ENCODE results near the gene ZNF567. TPM values are rescaled to one million over a fixed set of nuclear protein-coding genes. Genes with fewer than 3 reads are reported as not detected.

The ZNF567 gene
- total RNA-seq (2022; extraction: Qiagen RNA extraction), result 7.5 to 10.2 TPM (median 8.5 TPM) in 5 replicates

DNA sequence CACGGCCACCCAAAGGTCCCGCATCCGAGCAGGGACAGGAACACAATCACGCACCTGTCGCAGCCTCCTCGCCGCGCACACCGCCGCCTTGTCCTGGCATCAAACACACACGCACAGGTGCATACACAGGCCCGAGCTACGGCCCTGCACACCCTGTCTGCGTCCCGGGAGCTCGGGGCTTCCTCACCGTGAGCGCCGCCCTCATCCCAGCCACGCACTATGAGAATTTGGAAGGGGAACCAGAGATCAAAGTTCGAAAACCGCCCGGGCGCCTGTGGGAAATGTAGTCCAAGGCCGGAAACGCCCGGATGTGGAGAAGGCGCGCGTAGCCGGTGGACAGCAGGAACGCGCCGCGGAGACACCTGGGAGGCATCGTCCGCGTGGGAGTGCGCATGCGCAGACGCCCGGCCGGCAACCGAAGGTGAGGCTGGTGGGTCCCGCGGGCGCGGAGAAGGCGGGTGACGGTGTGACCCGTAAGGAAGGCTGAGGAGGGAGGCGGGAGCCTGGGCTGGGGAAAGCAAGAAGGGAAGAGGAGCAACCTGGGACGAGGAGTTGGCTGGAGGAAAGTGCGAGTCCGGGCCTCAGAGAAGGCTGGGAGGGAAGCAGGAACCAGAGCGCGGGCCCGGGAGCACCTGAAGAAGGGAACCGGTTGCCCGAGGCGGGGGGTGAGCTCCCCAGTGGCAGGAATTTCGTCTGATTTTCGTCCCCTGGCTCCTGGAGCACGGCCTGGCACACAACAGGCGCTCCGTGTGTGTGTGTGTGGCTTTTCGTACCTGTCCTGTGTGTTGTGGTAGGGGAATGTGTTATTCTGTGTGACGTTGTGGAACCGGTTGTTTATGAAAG is at the start of gene ZNF567:
TSS of gene ZNF567 (plus strand) at position 399 of the 843 bp plus-strand sequence. CDS start 7,256 bp downstream, outside the sequence.

Other genes with a start within 250 kb of the ZNF567 start
- gene ZNF566, start 198.1 kb upstream of the ZNF567 start, total RNA-seq (2022; extraction: Qiagen RNA extraction), result 7.4 to 9.7 TPM (median 8.6 TPM) in 5 replicates
- 6.0 to 12.6 TPM (median 7.0 TPM) in 5 replicates for gene ZNF260, start 159.3 kb upstream of the ZNF567 start, total RNA-seq (2022; extraction: Qiagen RNA extraction)
- gene ZNF529, start 114.3 kb upstream of the ZNF567 start, total RNA-seq (2022; extraction: Qiagen RNA extraction), result 2.5 to 3.0 TPM (median 2.6 TPM) in 5 replicates
- gene ZNF382, start 82.3 kb upstream of the ZNF567 start, total RNA-seq (2022; extraction: Qiagen RNA extraction), result 0.11 to 0.12 TPM in 2 of 5 replicates, not detected in the others
- 5.2 to 9.6 TPM (median 7.7 TPM) in 5 replicates for gene ZNF461, start 20.8 kb upstream of the ZNF567 start, total RNA-seq (2022; extraction: Qiagen RNA extraction)
- 0.29 to 1.0 TPM (median 0.68 TPM) in 5 replicates for gene ZNF850, start 85.2 kb downstream of the ZNF567 start, total RNA-seq (2022; extraction: Qiagen RNA extraction)
- 0.12 to 0.26 TPM (median 0.22 TPM) in 5 replicates for gene ZNF790, start 150.8 kb downstream of the ZNF567 start, total RNA-seq (2022; extraction: Qiagen RNA extraction)
- gene ZNF345, start 163.3 kb downstream of the ZNF567 start, total RNA-seq (2022; extraction: Qiagen RNA extraction), result 0.06 to 0.18 TPM (median 0.12 TPM) in 5 replicates
- gene ZNF829, start 228.7 kb downstream of the ZNF567 start, total RNA-seq (2022; extraction: Qiagen RNA extraction), result 0.36 to 0.48 TPM (median 0.44 TPM) in 5 replicates
- gene ZNF568, start 228.7 kb downstream of the ZNF567 start, total RNA-seq (2022; extraction: Qiagen RNA extraction), result 1.1 to 2.0 TPM (median 1.1 TPM) in 5 replicates

Measured in A549 treated with CORT108297 at 1 μM for 4 hours (cell line).